Panc1 (cell line): ENCODE measurements around the gene ZNHIT3. TPM values are rescaled to one million over a fixed set of nuclear protein-coding genes. Genes with fewer than 3 reads are reported as not detected.

Experiments used
- ATAC-seq: fragments of 200-7000 bp; cut with Tn5 transposase; 2 replicates; pipeline ENCODE4 v1.9.1; 2020; ENCODE audit warnings: mild to moderate bottlenecking, moderate library complexity
- BruUV-seq: library from RNA; stranded (reverse); fragments of 400-500 nt; replicated peaks from 2 replicates; lab custom pipeline; 2021; lab: Mats Ljungman, UMichigan
- CTCF ChIA-PET: fragments of 300-600 bp; sonication (Branson Sonifier 250); formaldehyde crosslinking; loops from one replicate; lab custom pipeline; 2022; ENCODE audit warnings: antibody characterized with exemption; lab: Charles Lee
- POLR2A ChIA-PET: fragments of 300-600 bp; sonication (Branson Sonifier 250); formaldehyde crosslinking; loops from one replicate; lab custom pipeline; 2022; ENCODE audit warnings: antibody characterized with exemption; lab: Charles Lee
- DNase-seq: peaks from one replicate; pipeline ENCODE4 v3.0.0-alpha.2; 2010; ENCODE audit warnings: low read depth, low spot score
- H3K27ac ChIP-seq: 2 replicates; pipeline ENCODE4 v1.5.1; 2011; ENCODE audit warnings: mild to moderate bottlenecking, low read length, inconsistent platforms
- H3K27me3 ChIP-seq: fragments of 200-500 bp; sonication (Bioruptor generic); 2 replicates; pipeline ENCODE4 v1.6.0; 2014; ENCODE audit warnings: low read length, inconsistent platforms; ENCODE audit not compliant: control insufficient read depth, insufficient read depth
- H3K36me3 ChIP-seq: fragments of 200-500 bp; sonication (Bioruptor generic); 2 replicates; pipeline ENCODE4 v1.5.1; 2014; ENCODE audit warnings: inconsistent platforms, mild to moderate bottlenecking, low read length, moderate library complexity; ENCODE audit not compliant: control insufficient read depth, insufficient read depth
- H3K4me1 ChIP-seq: 2 replicates; pipeline ENCODE4 v1.5.1; 2011; ENCODE audit warnings: inconsistent platforms, mild to moderate bottlenecking, low read length, moderate library complexity; ENCODE audit not compliant: control insufficient read depth, insufficient read depth
- H3K4me3 ChIP-seq, 2 experiments: 2 replicates each; pipeline ENCODE4 v1.5.1; 2011 to 2012; ENCODE audit warnings: low read depth in 2 of 2, low read length in 2 of 2, mild to moderate bottlenecking in 2 of 2, inconsistent platforms in 1 of 2, moderate library complexity in 1 of 2
- H3K9me3 ChIP-seq: fragments of 200-500 bp; sonication (Bioruptor generic); 2 replicates; pipeline ENCODE4 v1.5.1; 2014; ENCODE audit warnings: low read depth, mild to moderate bottlenecking, inconsistent platforms, low read length, moderate library complexity; ENCODE audit not compliant: control insufficient read depth, insufficient read depth
- POLR2AphosphoS5 ChIP-seq: IDR thresholded peaks from 2 replicates; pipeline ENCODE4 v1.6.1; 2012; ENCODE audit warnings: mild to moderate bottlenecking, low read depth, low read length, moderate library complexity
- SIN3A ChIP-seq: IDR thresholded peaks from 2 replicates; pipeline ENCODE4 v1.6.1; 2012; ENCODE audit warnings: low read depth, mild to moderate bottlenecking, low read length, moderate library complexity, borderline replicate concordance; ENCODE audit not compliant: insufficient read depth
- TCF7L2 ChIP-seq: IDR thresholded peaks from 2 replicates; pipeline ENCODE4 v1.6.1; 2011; ENCODE audit warnings: mild to moderate bottlenecking, low read depth, low read length, inconsistent platforms
- in situ Hi-C: cut with HindIII; loops from 2 replicates; pipeline ENCODE4 v1.10.0; 2016; ENCODE audit warnings: low sequenced_read_pairs, low pct_unique_long_range_greater_than_20kb
- intact Hi-C: fragments of 100-400 bp; cut with micrococcal nuclease; formaldehyde crosslinking; loops from one replicate; pipeline ENCODE4 v1.10.0; 2022; ENCODE audit not compliant: unreplicated experiment
- total RNA-seq: library from RNA; stranded (reverse); gene quantifications from one replicate; pipeline ENCODE4 v1.2.1, GENCODE V29; 2021; ENCODE audit not compliant: unreplicated experiment
- TF ChIP-seq, protein P1 (sequence below), 2 experiments: IDR thresholded peaks; 2 replicates each; pipeline ENCODE4 v1.6.1; 2011 to 2012; ENCODE audit warnings: low read depth in 2 of 2, control low read depth in 1 of 2, low read length in 1 of 2, mild to moderate bottlenecking in 1 of 2, moderate library complexity in 1 of 2; ENCODE audit not compliant: insufficient read depth in 1 of 2
- TF ChIP-seq, protein P2 (sequence below): fragments of 450-650 bp; IDR thresholded peaks from 2 replicates; pipeline ENCODE4 v1.5.1; 2017; ENCODE audit warnings: mild to moderate bottlenecking

The ZNHIT3 gene
- total RNA-seq, 1 experiment from 2014 or later: 16.8 TPM

DNA sequence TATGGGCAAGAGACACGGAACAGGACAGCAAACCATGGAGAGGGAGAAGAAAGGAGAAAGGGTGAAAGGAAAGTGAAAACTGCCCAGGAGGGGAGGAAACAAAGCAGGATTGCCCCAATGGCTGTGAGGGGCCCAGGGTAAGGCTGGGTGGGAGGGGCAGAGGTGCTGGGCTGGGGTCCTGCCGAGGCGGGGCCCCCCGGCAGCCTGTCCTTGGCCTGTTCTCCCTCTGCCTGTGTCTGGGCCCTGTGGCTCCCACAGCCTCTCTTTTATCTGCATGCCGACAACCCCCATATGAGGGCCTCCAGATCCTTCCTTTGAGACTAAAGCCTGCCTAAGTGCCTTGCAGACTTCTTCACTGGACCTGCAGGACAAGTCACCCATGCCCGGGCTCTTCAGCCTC is 15.5 kb downstream of the ZNHIT3 start:
- no peaks in the 10 kb centered on the region for H3K4me1 ChIP-seq
- 0 out of 2 replicates have a peak, but pooled peaks cover 2% of the 10 kb centered on the region for H3K36me3 ChIP-seq
- no peaks in the 10 kb centered on the region for H3K9me3 ChIP-seq
- TF ChIP-seq, protein P1, sequence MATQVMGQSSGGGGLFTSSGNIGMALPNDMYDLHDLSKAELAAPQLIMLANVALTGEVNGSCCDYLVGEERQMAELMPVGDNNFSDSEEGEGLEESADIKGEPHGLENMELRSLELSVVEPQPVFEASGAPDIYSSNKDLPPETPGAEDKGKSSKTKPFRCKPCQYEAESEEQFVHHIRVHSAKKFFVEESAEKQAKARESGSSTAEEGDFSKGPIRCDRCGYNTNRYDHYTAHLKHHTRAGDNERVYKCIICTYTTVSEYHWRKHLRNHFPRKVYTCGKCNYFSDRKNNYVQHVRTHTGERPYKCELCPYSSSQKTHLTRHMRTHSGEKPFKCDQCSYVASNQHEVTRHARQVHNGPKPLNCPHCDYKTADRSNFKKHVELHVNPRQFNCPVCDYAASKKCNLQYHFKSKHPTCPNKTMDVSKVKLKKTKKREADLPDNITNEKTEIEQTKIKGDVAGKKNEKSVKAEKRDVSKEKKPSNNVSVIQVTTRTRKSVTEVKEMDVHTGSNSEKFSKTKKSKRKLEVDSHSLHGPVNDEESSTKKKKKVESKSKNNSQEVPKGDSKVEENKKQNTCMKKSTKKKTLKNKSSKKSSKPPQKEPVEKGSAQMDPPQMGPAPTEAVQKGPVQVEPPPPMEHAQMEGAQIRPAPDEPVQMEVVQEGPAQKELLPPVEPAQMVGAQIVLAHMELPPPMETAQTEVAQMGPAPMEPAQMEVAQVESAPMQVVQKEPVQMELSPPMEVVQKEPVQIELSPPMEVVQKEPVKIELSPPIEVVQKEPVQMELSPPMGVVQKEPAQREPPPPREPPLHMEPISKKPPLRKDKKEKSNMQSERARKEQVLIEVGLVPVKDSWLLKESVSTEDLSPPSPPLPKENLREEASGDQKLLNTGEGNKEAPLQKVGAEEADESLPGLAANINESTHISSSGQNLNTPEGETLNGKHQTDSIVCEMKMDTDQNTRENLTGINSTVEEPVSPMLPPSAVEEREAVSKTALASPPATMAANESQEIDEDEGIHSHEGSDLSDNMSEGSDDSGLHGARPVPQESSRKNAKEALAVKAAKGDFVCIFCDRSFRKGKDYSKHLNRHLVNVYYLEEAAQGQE (IDR thresholded peaks at IDR 0.05; ENCODE audit: insufficient read depth in 1 of 2, low read depth in 2 of 2, low read length in 1 of 2): no peak
- TF ChIP-seq TCF7L2 (no peak), SIN3A (no peak), POLR2AphosphoS5 (no peak)
- TF ChIP-seq, protein P2, sequence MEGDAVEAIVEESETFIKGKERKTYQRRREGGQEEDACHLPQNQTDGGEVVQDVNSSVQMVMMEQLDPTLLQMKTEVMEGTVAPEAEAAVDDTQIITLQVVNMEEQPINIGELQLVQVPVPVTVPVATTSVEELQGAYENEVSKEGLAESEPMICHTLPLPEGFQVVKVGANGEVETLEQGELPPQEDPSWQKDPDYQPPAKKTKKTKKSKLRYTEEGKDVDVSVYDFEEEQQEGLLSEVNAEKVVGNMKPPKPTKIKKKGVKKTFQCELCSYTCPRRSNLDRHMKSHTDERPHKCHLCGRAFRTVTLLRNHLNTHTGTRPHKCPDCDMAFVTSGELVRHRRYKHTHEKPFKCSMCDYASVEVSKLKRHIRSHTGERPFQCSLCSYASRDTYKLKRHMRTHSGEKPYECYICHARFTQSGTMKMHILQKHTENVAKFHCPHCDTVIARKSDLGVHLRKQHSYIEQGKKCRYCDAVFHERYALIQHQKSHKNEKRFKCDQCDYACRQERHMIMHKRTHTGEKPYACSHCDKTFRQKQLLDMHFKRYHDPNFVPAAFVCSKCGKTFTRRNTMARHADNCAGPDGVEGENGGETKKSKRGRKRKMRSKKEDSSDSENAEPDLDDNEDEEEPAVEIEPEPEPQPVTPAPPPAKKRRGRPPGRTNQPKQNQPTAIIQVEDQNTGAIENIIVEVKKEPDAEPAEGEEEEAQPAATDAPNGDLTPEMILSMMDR: no peak
- no peak overlapping the region for H3K4me3 ChIP-seq
- in situ Hi-C loops: no loop called here
- ATAC-seq (no peak), DNase-seq (no peak)
- no peak overlapping the region for H3K27ac ChIP-seq
- intact Hi-C loops: no loop called here
- CTCF ChIA-PET: no interaction called here
- POLR2A ChIA-PET: no interaction called here
- BruUV-seq: no TSS peak
- no peaks in the 10 kb centered on the region for H3K27me3 ChIP-seq

DNA sequence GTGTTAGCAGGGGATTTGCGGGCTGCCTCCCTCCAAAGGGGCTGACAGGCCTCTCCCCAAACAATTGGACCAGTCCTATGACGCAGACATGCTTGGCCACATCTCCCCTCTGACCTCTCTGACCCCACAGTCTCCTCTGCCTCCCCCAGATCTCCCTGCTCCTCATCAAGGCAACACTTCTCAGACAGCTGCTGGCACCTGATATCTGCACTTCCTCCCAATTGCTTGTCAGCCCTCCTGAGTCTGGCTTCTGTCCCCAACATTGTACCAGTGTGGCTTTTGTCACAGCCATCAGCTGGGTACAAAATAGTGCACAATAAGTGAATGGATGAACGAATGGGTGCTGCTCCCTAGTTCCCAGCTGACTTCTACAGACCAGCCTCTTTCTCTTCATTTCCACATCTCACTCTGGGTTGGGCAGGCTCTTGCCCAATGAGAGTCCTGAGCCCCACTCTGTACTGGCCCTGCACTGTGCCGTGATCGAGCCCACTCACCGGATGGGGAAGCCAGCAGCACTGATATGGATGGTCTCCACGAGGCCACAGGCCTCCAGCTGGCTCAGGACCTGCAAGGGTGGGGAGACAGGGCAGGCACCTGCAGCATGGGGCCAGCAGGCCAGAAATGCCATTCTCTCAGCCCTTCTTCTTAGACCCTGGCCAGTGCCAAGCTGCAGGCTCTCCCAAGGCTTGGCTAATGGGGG is 17.1 kb downstream of the ZNHIT3 start:
- in situ Hi-C loops: no loop called here
- Histone ChIP-seq H3K4me1 (no peaks in the 10 kb centered on the region), H3K9me3 (no peaks in the 10 kb centered on the region), H3K27me3 (no peaks in the 10 kb centered on the region), H3K36me3 (0 out of 2 replicates have a peak, but pooled peaks cover 2% of the 10 kb centered on the region), H3K27ac (no peak overlapping the region), H3K4me3 (no peak overlapping the region)
- ATAC-seq (no peak), DNase-seq (no peak)
- TF ChIP-seq, protein P2: no peak
- TF ChIP-seq TCF7L2 (no peak), SIN3A (no peak), POLR2AphosphoS5 (no peak)
- TF ChIP-seq, protein P1 (IDR thresholded peaks at IDR 0.05; ENCODE audit: insufficient read depth in 1 of 2, low read depth in 2 of 2, low read length in 1 of 2): no peak
- intact Hi-C loops: no loop called here
- ChIA-PET POLR2A (no interaction called here), CTCF (no interaction called here)
- BruUV-seq: no TSS peak
